OCI-LY3 (cell line): ENCODE results near the gene OXT.

Source experiments
- H2AFZ ChIP-seq: fragments of 200-600, 300-600 bp; shearing (Covaris generic); 2 replicates; pipeline ENCODE4 v1.6.0; 2014; ENCODE audit warnings: antibody characterized with exemption, low read depth, low read length
- H3K27ac ChIP-seq: fragments of 200-600, 300-600 bp; sonication (generic); 2 replicates; pipeline ENCODE4 v1.5.1; 2014; ENCODE audit warnings: mild to moderate bottlenecking, low read length, moderate library complexity, mixed read lengths
- H3K27me3 ChIP-seq: fragments of 200-600, 300-600 bp; sonication (generic); 2 replicates; pipeline ENCODE4 v1.6.1; 2014; ENCODE audit warnings: low read depth, low read length, mixed read lengths
- H3K36me3 ChIP-seq: fragments of 200-600, 300-600 bp; sonication (generic); replicated peaks from 2 replicates; pipeline ENCODE3; 2014; ENCODE audit warnings: low read depth, low read length, mixed read lengths
- H3K4me1 ChIP-seq: fragments of 300-600, 200-600 bp; sonication (generic); 2 replicates; pipeline ENCODE4 v1.6.1; 2014; ENCODE audit warnings: low read length, mixed read lengths
- H3K4me2 ChIP-seq: fragments of 200-600, 300-600 bp; sonication (generic); 2 replicates; pipeline ENCODE4 v1.6.1; 2014; ENCODE audit warnings: low read length, mixed read lengths
- H3K4me3 ChIP-seq: fragments of 300-600, 200-600 bp; sonication (generic); 2 replicates; pipeline ENCODE4 v1.5.1; 2014; ENCODE audit warnings: antibody characterized with exemption, mild to moderate bottlenecking, low read length, moderate library complexity
- H3K79me2 ChIP-seq: fragments of 300-600, 200-600 bp; shearing (Covaris generic); 2 replicates; pipeline ENCODE4 v1.6.1; 2014; ENCODE audit warnings: mild to moderate bottlenecking, low read length, mixed read lengths
- H3K9ac ChIP-seq: fragments of 300-600, 200-600 bp; shearing (Covaris generic); 2 replicates; pipeline ENCODE4 v1.6.0; 2014; ENCODE audit warnings: mild to moderate bottlenecking, low read length, moderate library complexity
- H3K9me3 ChIP-seq: fragments of 200-600, 300-600 bp; shearing (Covaris generic); 2 replicates; pipeline ENCODE4 v1.6.1; 2014; ENCODE audit warnings: low read length, mixed read lengths; ENCODE audit not compliant: insufficient read depth
- H4K20me1 ChIP-seq: fragments of 200-600, 300-600 bp; sonication (generic); 2 replicates; pipeline ENCODE4 v1.6.1; 2016; ENCODE audit warnings: low read length, mixed read lengths; ENCODE audit not compliant: insufficient read depth
- EZH2phosphoT487 ChIP-seq: fragments of 200-600 bp; shearing (Covaris generic); IDR thresholded peaks from 2 replicates; pipeline ENCODE4 v1.6.1; 2018; ENCODE audit warnings: antibody characterized with exemption, mixed run types, low read depth
- TF ChIP-seq, protein P1 (sequence below): fragments of 200-600, 300-600 bp; sonication (generic); IDR thresholded peaks from 2 replicates; pipeline ENCODE4 v1.5.1; 2014; ENCODE audit warnings: antibody characterized with exemption, low read length, low read depth

OXT gene

DNA sequence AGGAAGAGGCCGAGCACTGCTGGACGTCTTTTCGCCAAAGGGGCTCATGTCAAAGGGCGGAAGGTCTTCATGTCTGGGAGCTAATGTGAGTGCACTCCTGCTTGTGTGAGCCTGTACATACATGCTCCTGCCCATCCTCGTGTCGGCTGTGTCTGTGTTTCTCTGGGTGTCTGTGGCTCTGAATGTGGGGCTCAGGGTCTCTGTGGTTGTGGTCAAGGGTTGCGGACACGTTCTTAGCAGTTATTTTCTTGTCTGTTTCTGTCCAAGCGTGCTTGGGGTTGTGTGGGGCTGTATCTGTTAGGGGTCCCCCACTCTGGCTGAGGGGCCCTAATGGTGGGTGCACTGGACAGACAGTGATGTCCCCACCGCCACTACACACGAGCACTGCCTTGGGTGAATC is 10.2 kb downstream of the OXT start:
- no peak overlapping the region for H3K4me2 ChIP-seq

DNA sequence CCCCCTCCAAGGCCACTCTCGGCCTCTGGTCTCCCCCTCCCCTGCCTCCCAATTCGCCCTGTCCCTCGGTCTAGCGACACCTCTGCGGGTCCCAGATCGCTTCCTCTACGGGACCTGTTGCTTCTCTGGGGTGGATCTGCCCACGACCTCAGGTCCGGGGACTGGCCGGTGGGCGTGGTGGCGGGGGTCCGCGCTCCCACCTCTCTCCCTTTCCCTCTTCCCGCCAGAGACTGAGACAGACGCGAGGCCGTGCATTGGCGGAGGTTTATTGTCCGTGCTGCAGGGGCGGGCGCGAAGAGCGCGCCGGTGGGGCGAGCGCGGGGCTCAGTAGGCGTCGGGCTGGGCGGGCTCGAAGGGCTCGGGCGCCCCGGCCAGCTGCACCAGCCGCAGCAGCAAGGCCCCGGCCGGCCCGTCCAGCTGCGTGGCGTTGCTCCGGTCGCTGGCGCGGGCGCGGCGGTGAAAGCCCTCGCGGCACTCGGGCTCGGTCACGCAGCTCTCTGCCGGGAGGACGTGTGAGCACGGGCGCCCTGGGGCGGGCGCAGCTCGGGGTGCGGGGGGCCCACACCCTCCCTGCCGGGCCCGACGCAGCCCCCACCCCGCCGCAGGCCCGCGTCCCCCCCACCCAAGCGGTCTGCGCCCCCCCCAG is 11.0 kb downstream of the OXT start:
- Histone ChIP-seq H3K27me3 (peaks cover 7% of the 10 kb centered on the region; the same call in 1 of the 2 replicates), H3K4me1 (peaks cover 5% of the 10 kb centered on the region; the same call in 1 of the 2 replicates), H3K9me3 (no peaks in the 10 kb centered on the region), H3K9ac (no peak overlapping the region), H3K4me2 (no peak overlapping the region), H2AFZ (no peak overlapping the region), H3K79me2 (no peaks in the 10 kb centered on the region), H3K27ac (no peak overlapping the region), H4K20me1 (no peaks in the 10 kb centered on the region), H3K4me3 (no peak overlapping the region), H3K36me3 (no peaks in the 10 kb centered on the region)
- TF ChIP-seq, protein P1, sequence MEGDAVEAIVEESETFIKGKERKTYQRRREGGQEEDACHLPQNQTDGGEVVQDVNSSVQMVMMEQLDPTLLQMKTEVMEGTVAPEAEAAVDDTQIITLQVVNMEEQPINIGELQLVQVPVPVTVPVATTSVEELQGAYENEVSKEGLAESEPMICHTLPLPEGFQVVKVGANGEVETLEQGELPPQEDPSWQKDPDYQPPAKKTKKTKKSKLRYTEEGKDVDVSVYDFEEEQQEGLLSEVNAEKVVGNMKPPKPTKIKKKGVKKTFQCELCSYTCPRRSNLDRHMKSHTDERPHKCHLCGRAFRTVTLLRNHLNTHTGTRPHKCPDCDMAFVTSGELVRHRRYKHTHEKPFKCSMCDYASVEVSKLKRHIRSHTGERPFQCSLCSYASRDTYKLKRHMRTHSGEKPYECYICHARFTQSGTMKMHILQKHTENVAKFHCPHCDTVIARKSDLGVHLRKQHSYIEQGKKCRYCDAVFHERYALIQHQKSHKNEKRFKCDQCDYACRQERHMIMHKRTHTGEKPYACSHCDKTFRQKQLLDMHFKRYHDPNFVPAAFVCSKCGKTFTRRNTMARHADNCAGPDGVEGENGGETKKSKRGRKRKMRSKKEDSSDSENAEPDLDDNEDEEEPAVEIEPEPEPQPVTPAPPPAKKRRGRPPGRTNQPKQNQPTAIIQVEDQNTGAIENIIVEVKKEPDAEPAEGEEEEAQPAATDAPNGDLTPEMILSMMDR = no peak
- TF ChIP-seq EZH2phosphoT487 = no peak

More for the DNA sequence above, 10.2 kb downstream of the OXT start:
- Histone ChIP-seq H3K9me3 (no peaks in the 10 kb centered on the region), H3K4me3 (no peak overlapping the region), H3K36me3 (no peaks in the 10 kb centered on the region), H3K27ac (no peak overlapping the region), H3K27me3 (peaks cover 7% of the 10 kb centered on the region; the same call in 1 of the 2 replicates), H3K4me1 (peaks cover 8% of the 10 kb centered on the region; the same call in 1 of the 2 replicates), H2AFZ (no peak overlapping the region), H4K20me1 (no peaks in the 10 kb centered on the region), H3K79me2 (no peaks in the 10 kb centered on the region), H3K9ac (no peak overlapping the region)
- TF ChIP-seq EZH2phosphoT487 = no peak
- TF ChIP-seq, protein P1 = no peak

DNA sequence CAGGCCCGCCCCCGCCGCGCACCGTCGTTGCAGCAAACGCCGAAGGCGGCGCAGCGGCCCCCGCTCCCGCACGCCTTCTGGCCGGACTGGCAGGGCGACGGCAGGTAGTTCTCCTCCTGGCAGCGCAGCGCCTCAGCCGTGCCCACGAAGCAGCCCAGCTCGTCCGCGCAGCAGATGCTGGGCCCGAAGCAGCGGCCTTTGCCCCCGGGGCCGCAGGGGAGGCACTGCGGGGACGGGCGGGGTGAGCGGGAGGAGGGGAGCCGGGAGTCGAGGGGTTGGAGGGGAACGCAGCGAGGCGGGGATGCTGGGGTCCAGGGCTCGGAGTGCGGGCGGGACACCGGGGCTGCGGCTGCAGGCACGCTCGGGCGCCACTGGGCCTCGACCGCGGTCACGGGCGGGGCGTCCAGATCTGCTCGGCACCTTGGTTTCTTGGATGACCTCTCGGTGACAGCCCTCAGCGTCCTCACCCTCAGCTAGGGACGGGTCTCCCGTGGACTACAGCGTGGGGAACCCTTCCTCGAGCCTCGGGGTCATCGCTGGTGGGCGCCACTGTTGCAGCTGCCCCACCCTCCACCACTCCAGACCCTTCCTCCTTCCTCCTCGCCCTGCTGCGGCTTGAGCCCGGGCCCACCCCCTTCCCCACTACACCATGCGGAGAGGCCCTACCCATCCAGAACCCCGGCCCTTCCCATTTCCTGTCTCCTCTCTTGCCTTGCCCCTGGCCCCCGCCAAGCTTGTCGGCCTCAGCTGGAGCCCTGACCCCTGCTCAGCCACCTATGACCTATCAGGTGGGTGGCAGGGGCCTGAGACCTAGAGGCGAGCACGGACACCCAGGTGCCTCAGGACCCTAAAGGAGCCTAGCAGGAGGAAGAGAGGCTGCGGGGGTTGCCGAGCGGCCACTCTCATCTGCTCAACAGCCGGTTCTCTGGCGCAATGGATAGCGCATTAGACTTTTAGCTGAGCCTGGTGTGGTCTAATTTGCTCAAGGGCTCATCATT is 11.8 kb downstream of the OXT start:
- H3K36me3 ChIP-seq = no peaks in the 10 kb centered on the region
- peaks cover under 1% of the 10 kb centered on the region; the same call in 1 of the 2 replicates for H3K27me3 ChIP-seq
- no peak overlapping the region for H3K27ac ChIP-seq
- H4K20me1 ChIP-seq = no peaks in the 10 kb centered on the region
- no peak overlapping the region for H3K9ac ChIP-seq
- H3K79me2 ChIP-seq = no peaks in the 10 kb centered on the region
- no peaks in the 10 kb centered on the region for H3K9me3 ChIP-seq
- no peaks in the 10 kb centered on the region for H3K4me1 ChIP-seq
- no peak for TF ChIP-seq EZH2phosphoT487
- TF ChIP-seq, protein P1 = no peak
- H3K4me3 ChIP-seq = no peak overlapping the region
- no peak overlapping the region for H3K4me2 ChIP-seq
- no peak overlapping the region for H2AFZ ChIP-seq

GRCh38 chr20:3084283-3084985 is 13.0 kb downstream of the OXT start, which contains the start of gene AVP:
TSS of gene AVP (minus strand) at chr20:3084724. CDS start at chr20:3084674, 50 bp downstream.
- Histone ChIP-seq H3K4me1 (no peaks in the 10 kb centered on the region), H3K4me2 (no peak within 1 kb of the TSS), H2AFZ (no peak within 1 kb of the TSS), H3K36me3 (no peaks in the 10 kb centered on the region), H4K20me1 (no peaks in the 10 kb centered on the region), H3K9me3 (no peaks in the 10 kb centered on the region), H3K79me2 (no peaks in the 10 kb centered on the region), H3K9ac (no peak within 1 kb of the TSS), H3K27me3 (no peaks in the 10 kb centered on the region), H3K27ac (no peak within 1 kb of the TSS), H3K4me3 (no peak within 1 kb of the TSS)
- TF ChIP-seq, protein P1 = no peak
- TF ChIP-seq EZH2phosphoT487 = no peak
